HCT116 (cell line): ENCODE data around the gene IGDCC3. TPM values are rescaled to one million over a fixed set of nuclear protein-coding genes. Genes with fewer than 3 reads are reported as not detected.

Experiments
- ATAC-seq: fragments of 200-7000 bp; cut with Tn5 transposase; 2 replicates; pipeline ENCODE4 v1.9.1; 2020; ENCODE audit warnings: mild to moderate bottlenecking, moderate library complexity
- BruUV-seq: library from RNA; stranded (reverse); fragments of 400-500 nt; replicated peaks from 2 replicates; lab custom pipeline; 2021; lab: Mats Ljungman, UMichigan
- CTCF ChIA-PET: fragments of 300-600 bp; sonication (Branson Sonifier 250); formaldehyde crosslinking; loops from one replicate; lab custom pipeline; 2021; ENCODE audit warnings: antibody characterized with exemption; lab: Charles Lee
- POLR2A ChIA-PET: fragments of 300-600, 350-600 bp; sonication (Branson Sonifier 250); formaldehyde crosslinking; loops from one replicate; lab custom pipeline; 2021; ENCODE audit warnings: antibody characterized with exemption; lab: Charles Lee
- RAD21 ChIA-PET, 2 experiments: fragments of 300-600 bp; sonication (Branson Sonifier 250); formaldehyde crosslinking; loops; one replicate each; lab custom pipeline; 2023; ENCODE audit warnings: low total read pairs in 2 of 2; ENCODE audit not compliant: uncharacterized antibody in 2 of 2, unreplicated experiment in 2 of 2, low non-redundant PET in 1 of 2; lab: Charles Lee
- DNase-seq: peaks from one replicate; pipeline ENCODE4 v3.0.0-alpha.2; 2010; ENCODE audit warnings: low read depth, low spot score
- H2AFZ ChIP-seq: fragments of 200-600 bp; shearing (Covaris generic), sonication (generic); 2 replicates; pipeline ENCODE4 v1.6.1; 2017; ENCODE audit warnings: low read depth, mixed run types, mixed read lengths, antibody characterized with exemption, low read length; ENCODE audit not compliant: poor library complexity, severe bottlenecking
- H3K27ac ChIP-seq: 2 replicates; pipeline ENCODE4 v1.5.1; 2012; ENCODE audit warnings: low read depth, low read length
- H3K27me3 ChIP-seq: fragments of 200-600 bp; sonication (generic); 2 replicates; pipeline ENCODE4 v1.6.1; 2016; ENCODE audit warnings: mixed run types, low read length, mixed read lengths; ENCODE audit not compliant: insufficient read depth
- H3K36me3 ChIP-seq, 2 experiments: fragments of 200-500 bp in 1 of 2; fragments of 200-600 bp in 1 of 2; sonication (Bioruptor generic) in 1 of 2; sonication (generic) in 1 of 2; 2 replicates each; pipeline versions ENCODE4 v1.5.1 to v1.6.1; 2014 to 2016; ENCODE audit warnings: low read length in 2 of 2, inconsistent platforms in 1 of 2, mixed read lengths in 1 of 2, mixed run types in 1 of 2; ENCODE audit not compliant: insufficient read depth in 2 of 2, control insufficient read depth in 1 of 2
- H3K4me1 ChIP-seq, 2 experiments: fragments of 200-600 bp in 1 of 2; sonication (generic) in 1 of 2; 2 replicates each; pipeline versions ENCODE4 v1.5.1 to v1.6.1; 2012 to 2017; ENCODE audit warnings: low read length in 2 of 2, inconsistent platforms in 1 of 2, mild to moderate bottlenecking in 1 of 2, mixed read lengths in 1 of 2, mixed run types in 1 of 2, moderate library complexity in 1 of 2; ENCODE audit not compliant: insufficient read depth in 2 of 2, control insufficient read depth in 1 of 2
- H3K4me2 ChIP-seq: fragments of 200-600 bp; sonication (generic); 2 replicates; pipeline ENCODE4 v1.6.1; 2017; ENCODE audit warnings: mixed run types, low read length, mixed read lengths
- H3K4me3 ChIP-seq, 2 experiments: fragments of 200-600 bp in 1 of 2; sonication (generic) in 1 of 2; replicated peaks in 1 of 2; 2 replicates each; pipeline ENCODE4 v1.5.1; 2011 to 2016; ENCODE audit warnings: low read length in 2 of 2, control low read depth in 1 of 2, low read depth in 1 of 2, mild to moderate bottlenecking in 1 of 2, mixed read lengths in 1 of 2, mixed run types in 1 of 2
- H3K79me2 ChIP-seq: fragments of 200-600 bp; sonication (generic); 2 replicates; pipeline ENCODE4 v1.6.1; 2017; ENCODE audit warnings: mild to moderate bottlenecking, mixed run types, low read length, moderate library complexity, mixed read lengths; ENCODE audit not compliant: insufficient read depth
- H3K9ac ChIP-seq: fragments of 200-600 bp; sonication (generic); 2 replicates; pipeline ENCODE4 v1.6.1; 2016; ENCODE audit warnings: low read length, mixed read lengths
- H3K9me2 ChIP-seq: fragments of 200-600 bp; sonication (generic), shearing (Covaris generic); 2 replicates; pipeline ENCODE4 v1.6.1; 2017; ENCODE audit warnings: mixed run types, mild to moderate bottlenecking, moderate library complexity; ENCODE audit not compliant: insufficient read depth
- H3K9me3 ChIP-seq, 2 experiments: fragments of 200-500 bp in 1 of 2; fragments of 200-600 bp in 1 of 2; sonication (Bioruptor generic) in 1 of 2; sonication (generic) in 1 of 2; 2 replicates each; pipeline ENCODE4 v1.6.1; 2014 to 2017; ENCODE audit warnings: low read length in 2 of 2, mixed read lengths in 2 of 2, inconsistent platforms in 1 of 2, low read depth in 1 of 2, mild to moderate bottlenecking in 1 of 2, mixed run types in 1 of 2, moderate library complexity in 1 of 2; ENCODE audit not compliant: control insufficient read depth in 1 of 2, insufficient read depth in 1 of 2
- H4K20me1 ChIP-seq: fragments of 200-600 bp; sonication (generic), shearing (Covaris generic); 2 replicates; pipeline ENCODE4 v1.6.1; 2017; ENCODE audit warnings: mixed run types, mild to moderate bottlenecking, moderate library complexity; ENCODE audit not compliant: insufficient read depth
- ATF3 ChIP-seq: IDR thresholded peaks from 2 replicates; pipeline ENCODE4 v1.6.1; 2012
- CEBPB ChIP-seq: IDR thresholded peaks from 2 replicates; pipeline ENCODE4 v1.6.1; 2012; ENCODE audit warnings: low read depth
- EZH2 ChIP-seq: fragments of 200-600 bp; sonication (generic); IDR thresholded peaks from 2 replicates; pipeline ENCODE4 v1.6.1; 2017; ENCODE audit warnings: antibody characterized with exemption, mixed run types
- EZH2phosphoT487 ChIP-seq: fragments of 200-600 bp; IDR thresholded peaks from 2 replicates; pipeline ENCODE4 v1.6.1; 2018; ENCODE audit warnings: antibody characterized with exemption, borderline replicate concordance
- FOSL1 ChIP-seq: IDR thresholded peaks from 2 replicates; pipeline ENCODE4 v1.6.1; 2012; ENCODE audit warnings: low read depth
- JUND ChIP-seq: IDR thresholded peaks from 2 replicates; pipeline ENCODE4 v1.6.1; 2012
- MAX ChIP-seq: IDR thresholded peaks from 2 replicates; pipeline ENCODE4 v1.6.1; 2012
- POLR2AphosphoS5 ChIP-seq: IDR thresholded peaks from 2 replicates; pipeline ENCODE4 v1.6.1; 2011; ENCODE audit warnings: mild to moderate bottlenecking, low read depth, low read length, moderate library complexity
- REST ChIP-seq: IDR thresholded peaks from 2 replicates; pipeline ENCODE4 v1.6.1; 2012; ENCODE audit warnings: low read depth
- TCF7L2 ChIP-seq: IDR thresholded peaks from 2 replicates; pipeline ENCODE4 v1.7.0; 2011; ENCODE audit warnings: borderline replicate concordance, inconsistent platforms; ENCODE audit not compliant: insufficient read depth, insufficient read length; ENCODE audit errors: extremely low read depth
- YY1 ChIP-seq: IDR thresholded peaks from 2 replicates; pipeline ENCODE4 v1.6.1; 2011; ENCODE audit warnings: low read length, low read depth, moderate library complexity, mild to moderate bottlenecking; ENCODE audit not compliant: insufficient replicate concordance; ENCODE audit errors: extremely low read depth
- ZFX ChIP-seq: fragments of 450-650 bp; IDR thresholded peaks from 2 replicates; pipeline ENCODE4 v1.6.1; 2017
- ZNF274 ChIP-seq: fragments of 200-500 bp; sonication (Bioruptor generic); IDR thresholded peaks from 2 replicates; pipeline ENCODE4 v1.6.1; 2014; ENCODE audit warnings: mild to moderate bottlenecking, low read depth, low read length, inconsistent platforms
- intact Hi-C: fragments of 100-400 bp; cut with micrococcal nuclease; formaldehyde crosslinking; loops from 2 replicates; pipeline ENCODE4 v1.10.0; 2022
- total RNA-seq: library from RNA; stranded (reverse); gene quantifications from one replicate; pipeline ENCODE4 v1.2.1, GENCODE V29; 2021; ENCODE audit not compliant: unreplicated experiment

IGDCC3 gene
- total RNA-seq, 1 experiment from 2014 or later = 0.44 TPM

- DNase-seq (no peak), ATAC-seq (no peak)
- ChIA-PET CTCF (no interaction called here), POLR2A (no interaction called here), RAD21 (no interaction called here)
- intact Hi-C loops = no loop called here
- H3K27me3 ChIP-seq = no peaks in the 10 kb centered on the region
- no peaks in the 10 kb centered on the region for H3K9me2 ChIP-seq
- TF ChIP-seq EZH2 (no peak), REST (no peak), CEBPB (no peak), ZFX (no peak), EZH2phosphoT487 (no peak), JUND (no peak), ZNF274 (no peak), YY1 (no peak), FOSL1 (no peak), POLR2AphosphoS5 (no peak), TCF7L2 (no peak), MAX (no peak), ATF3 (no peak)
- no peaks in the 10 kb centered on the region for H4K20me1 ChIP-seq
- no peaks in the 10 kb centered on the region for H3K9me3 ChIP-seq
- H3K4me1 ChIP-seq = no peaks in the 10 kb centered on the region
- no peak overlapping the region for H3K4me3 ChIP-seq
- no TSS peak for BruUV-seq
- H3K36me3 ChIP-seq = no peaks in the 10 kb centered on the region
- no peak overlapping the region for H3K27ac ChIP-seq
- no peak overlapping the region for H3K4me2 ChIP-seq
- H3K9ac ChIP-seq = no peak overlapping the region
- no peaks in the 10 kb centered on the region for H3K79me2 ChIP-seq
- H2AFZ ChIP-seq = no peak overlapping the region
Measured at GRCh38 chr15:65393557-65393956, 15.8 kb upstream of the IGDCC3 start.
